Thyroid gland (tissue), 4 donors: Measurements from ENCODE around the gene NEURL1. TPM values are rescaled to one million over a fixed set of nuclear protein-coding genes. Genes with fewer than 3 reads are reported as not detected.

Experiments used
- DNase-seq, 2 donors: peaks; one replicate each; pipeline ENCODE4 v3.0.0-alpha.2; 2019
- H3K27ac ChIP-seq, 3 donors: fragments of 200-600 bp; sonication (generic); 1 replicate in 2 of 3; 2 replicates in 1 of 3; pipeline ENCODE4 v1.5.1; 2016 to 2019; ENCODE audit warnings: mild to moderate bottlenecking in 1 of 3, moderate library complexity in 1 of 3
- H3K27me3 ChIP-seq: fragments of 200-600 bp; sonication (generic); one replicate; pipeline ENCODE4 v1.5.1; 2019
- H3K36me3 ChIP-seq, 2 donors: fragments of 200-600 bp; sonication (generic); one replicate each; pipeline ENCODE4 v1.5.1; 2016 to 2019
- H3K4me1 ChIP-seq, 2 donors: fragments of 200-600 bp; sonication (generic); one replicate each; pipeline ENCODE4 v1.5.1; 2017 to 2019
- H3K4me3 ChIP-seq, 3 donors: fragments of 200-600 bp; sonication (generic); replicated peaks in 1 of 3; 1 replicate in 2 of 3; 2 replicates in 1 of 3; pipeline ENCODE4 v1.5.1; 2016; ENCODE audit warnings: mild to moderate bottlenecking in 1 of 3
- H3K9me3 ChIP-seq: fragments of 200-600 bp; sonication (generic); one replicate; pipeline ENCODE4 v1.5.1; 2017
- CTCF ChIP-seq, 6 experiments: fragments of 200-600 bp in 3 of 6; fragments of 450-650 bp in 3 of 6; sonication (generic) in 3 of 6; IDR thresholded peaks; one replicate each; pipeline ENCODE4 v1.5.1; 2016 to 2019; ENCODE audit warnings: antibody characterized with exemption in 6 of 6, mild to moderate bottlenecking in 2 of 6, inconsistent platforms in 1 of 6, moderate library complexity in 1 of 6
- POLR2A ChIP-seq, 2 donors: fragments of 450-650 bp; IDR thresholded peaks; one replicate each; pipeline ENCODE4 v1.6.1; 2017; ENCODE audit warnings: antibody characterized with exemption in 2 of 2, mild to moderate bottlenecking in 2 of 2, moderate library complexity in 1 of 2
- WGBS, 2 donors: methylation state at CpG; one replicate each; pipeline ENCODE4 v1.1.5; 2017; 5-methylcytosine and 5-hydroxymethylcytosine counted together
- intact Hi-C: fragments of 100-400 bp; cut with DNase I; formaldehyde crosslinking; loops from one replicate; pipeline ENCODE4 v1.15.1; 2023
- total RNA-seq, 4 donors: library from RNA; depleted of rRNA; stranded (reverse); fragments of >200 nt; gene quantifications; one replicate each; pipeline ENCODE4 v1.2.3, GENCODE V29; 2016

The NEURL1 gene
- total RNA-seq, 4 donors from 2014 or later, result 1.1 TPM; not detected in 3

GRCh38 chr10:103590060-103590459 is 96.6 kb downstream of the NEURL1 start:
- no peak overlapping the region for H3K4me3 ChIP-seq
- no peak overlapping the region for H3K27ac ChIP-seq
- intact Hi-C loops, result no loop called here
- no peaks in the 10 kb centered on the region for H3K27me3 ChIP-seq
- H3K36me3 ChIP-seq, result no peaks in the 10 kb centered on the region
- no peaks in the 10 kb centered on the region for H3K9me3 ChIP-seq
- DNase-seq, result no peak
- H3K4me1 ChIP-seq, result no peaks in the 10 kb centered on the region
- 90 to 93% methylated on average over 11 to 17 of the region's 20 CpGs for WGBS, 2 donors
- TF ChIP-seq POLR2A (IDR thresholded peaks at IDR 0.05), result no peak
- TF ChIP-seq CTCF (IDR thresholded peaks at IDR 0.05), result no peak

- no peak overlapping the region for H3K4me3 ChIP-seq
- no peaks in the 10 kb centered on the region for H3K4me1 ChIP-seq
- DNase-seq, result no peak
- no peaks in the 10 kb centered on the region for H3K9me3 ChIP-seq
- TF ChIP-seq POLR2A (IDR thresholded peaks at IDR 0.05) (no peak), CTCF (IDR thresholded peaks at IDR 0.05) (no peak)
- H3K36me3 ChIP-seq, result no peaks in the 10 kb centered on the region
- intact Hi-C loops, result no loop called here
- no peaks in the 10 kb centered on the region for H3K27me3 ChIP-seq
- 88 to 95% methylated on average over 5 of the region's 6 CpGs for WGBS, 2 donors
- no peak overlapping the region for H3K27ac ChIP-seq
Measured at GRCh38 chr10:103590744-103591291, 97.3 kb downstream of the NEURL1 start.

- no peak for TF ChIP-seq POLR2A (IDR thresholded peaks at IDR 0.05)
- TF ChIP-seq CTCF (IDR thresholded peaks at IDR 0.05), result peak in 3 of 6 experiments; percentile 25 to 48 (median 37)
- Histone ChIP-seq H3K27me3 (no peaks in the 10 kb centered on the region), H3K9me3 (no peaks in the 10 kb centered on the region), H3K36me3 (no peaks in the 10 kb centered on the region), H3K27ac (no peak overlapping the region), H3K4me3 (no peak overlapping the region), H3K4me1 (no peaks in the 10 kb centered on the region)
- WGBS, 2 donors, result 72 to 79% methylated on average over 14 of the region's 15 CpGs
- intact Hi-C loops, result no loop called here
- DNase-seq, result no peak
Measured at GRCh38 chr10:103592186-103593021, 98.9 kb downstream of the NEURL1 start.

- WGBS, 2 donors, result 83 to 94% methylated on average over 3 of the region's 3 CpGs
- intact Hi-C loops, result no loop called here
- Histone ChIP-seq H3K4me3 (no peak overlapping the region), H3K36me3 (no peaks in the 10 kb centered on the region), H3K27me3 (no peaks in the 10 kb centered on the region), H3K27ac (no peak overlapping the region), H3K4me1 (no peaks in the 10 kb centered on the region), H3K9me3 (no peaks in the 10 kb centered on the region)
- TF ChIP-seq POLR2A (IDR thresholded peaks at IDR 0.05), result no peak
- no peak for TF ChIP-seq CTCF (IDR thresholded peaks at IDR 0.05)
- no peak for DNase-seq
Measured at GRCh38 chr10:103593022-103593570, 99.6 kb downstream of the NEURL1 start.
